Ectodermal cell (in vitro differentiated cells): ENCODE results near the gene ADGRB3. TPM values are rescaled to one million over a fixed set of nuclear protein-coding genes. Genes with fewer than 3 reads are reported as not detected.

Source experiments
- H3K27ac ChIP-seq: 2 replicates; pipeline ENCODE4 v1.7.0; 2013; ENCODE audit warnings: mild to moderate bottlenecking, low read depth, low read length; ENCODE audit not compliant: insufficient read depth, poor library complexity, severe bottlenecking
- H3K27me3 ChIP-seq: 2 replicates; pipeline ENCODE4 v1.7.0; 2013; ENCODE audit warnings: mild to moderate bottlenecking, low read length; ENCODE audit not compliant: insufficient read depth, control insufficient read depth, poor library complexity, severe bottlenecking
- H3K36me3 ChIP-seq: one replicate; pipeline ENCODE4 v1.7.0; 2013; ENCODE audit warnings: low read length; ENCODE audit not compliant: control insufficient read depth, insufficient read depth
- H3K4me1 ChIP-seq: one replicate; pipeline ENCODE4 v1.7.0; 2013; ENCODE audit warnings: low read length; ENCODE audit not compliant: control insufficient read depth, insufficient read depth
- H3K4me3 ChIP-seq: 2 replicates; pipeline ENCODE4 v1.7.0; 2013; ENCODE audit warnings: low read depth, low read length, control low read depth; ENCODE audit not compliant: insufficient read depth
- H3K9me3 ChIP-seq: 2 replicates; pipeline ENCODE4 v1.7.0; 2013; ENCODE audit warnings: mild to moderate bottlenecking, low read length, moderate library complexity; ENCODE audit not compliant: control insufficient read depth
- WGBS, 2 experiments: methylation state at CpG; one replicate each; pipeline ENCODE4 v1.1.7; 2013; ENCODE audit warnings: missing lambda C conversion rate in 2 of 2; 5-methylcytosine and 5-hydroxymethylcytosine counted together
- polyA plus RNA-seq, 4 experiments: library from polyadenylated mRNA; stranded (reverse); fragments of 50-300 nt; gene quantifications; one replicate each; pipeline ENCODE4 v1.2.3, GENCODE V29; 2013

Gene ADGRB3
- 0.65 TPM for polyA plus RNA-seq (2013, experiment 1 of 4)
- 0.66 TPM for polyA plus RNA-seq (2013, experiment 2 of 4)
- polyA plus RNA-seq (2013, experiment 3 of 4), result 0.85 TPM
- polyA plus RNA-seq (2013, experiment 4 of 4), result 0.85 TPM

DNA sequence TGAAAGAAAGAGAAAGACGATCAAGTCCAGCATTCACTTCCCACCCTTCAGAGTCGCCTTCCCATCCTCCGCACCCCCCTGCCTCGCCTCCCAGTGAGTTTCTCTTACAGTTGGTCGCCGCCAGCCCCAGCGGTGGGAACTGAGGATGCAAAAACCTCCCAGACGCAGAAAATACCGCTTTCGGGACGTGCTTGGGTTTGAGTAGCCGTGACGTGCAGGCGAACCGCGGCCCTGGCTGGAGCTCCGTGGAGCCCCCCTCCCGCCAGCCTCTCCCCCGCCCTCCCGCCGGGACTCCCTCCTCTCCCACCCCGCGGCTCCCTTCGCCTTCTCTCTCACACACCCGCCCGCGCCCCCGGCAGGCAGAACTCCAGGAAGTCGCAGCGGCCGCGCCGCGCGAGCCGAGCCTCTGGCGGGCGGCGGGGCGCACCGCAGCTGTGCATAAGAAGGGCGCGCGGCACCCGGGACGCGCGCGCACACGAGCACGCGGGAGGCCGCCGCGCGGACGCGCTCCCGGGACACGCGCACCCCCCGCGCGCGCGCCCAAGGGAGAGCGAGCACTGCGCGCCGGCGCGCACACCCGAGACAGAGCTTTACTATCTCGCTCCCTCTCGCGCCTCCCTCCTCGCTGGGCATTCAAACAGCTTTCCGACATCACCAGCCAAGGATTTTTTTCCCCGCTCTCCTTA is at the start of gene ADGRB3:
TSS of gene ADGRB3 (plus strand) at position 557 of the 686 bp plus-strand sequence. CDS start 3,394 bp downstream, outside the sequence.
- Histone ChIP-seq H3K36me3 (no peaks in the 10 kb centered on the region), H3K9me3 (no peaks in the 10 kb centered on the region), H3K27ac (no peak within 1 kb of the TSS), H3K4me1 (peaks cover 10% of the 10 kb centered on the region), H3K4me3 (peak within 1 kb of the TSS; percentile 66), H3K27me3 (peaks cover 77% of the 10 kb centered on the region)
- 0% methylated on average over 77 of the region's 79 CpGs for WGBS, 2 experiments

DNA sequence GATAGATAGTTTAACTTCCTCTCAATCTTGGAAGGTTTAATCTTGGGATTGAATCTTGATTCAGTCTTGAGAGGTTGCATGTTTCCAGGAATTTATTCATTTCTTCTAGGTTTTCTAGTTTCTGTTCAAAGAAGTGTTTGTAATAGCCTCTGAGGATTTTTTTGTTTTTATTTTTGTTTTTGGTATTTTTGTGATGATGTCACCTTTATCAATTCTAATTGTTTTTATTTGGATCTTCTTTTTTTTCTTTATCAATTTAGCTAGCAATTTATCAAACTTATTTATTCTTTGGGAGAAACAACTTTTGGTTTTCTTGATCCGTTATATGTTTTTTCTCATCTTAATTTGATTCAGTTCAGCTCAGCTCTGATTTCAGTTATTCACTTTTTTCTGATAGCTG is 41.5 kb upstream of the ADGRB3 start:
- Histone ChIP-seq H3K4me3 (no peak overlapping the region), H3K27me3 (no peaks in the 10 kb centered on the region), H3K27ac (no peak overlapping the region), H3K9me3 (no peaks in the 10 kb centered on the region), H3K4me1 (no peaks in the 10 kb centered on the region), H3K36me3 (no peaks in the 10 kb centered on the region)
- WGBS, 2 experiments, result 100% methylated on average over 1 of the region's 1 CpG; no CpG with 5 or more reads in 1 of the 2 experiments

DNA sequence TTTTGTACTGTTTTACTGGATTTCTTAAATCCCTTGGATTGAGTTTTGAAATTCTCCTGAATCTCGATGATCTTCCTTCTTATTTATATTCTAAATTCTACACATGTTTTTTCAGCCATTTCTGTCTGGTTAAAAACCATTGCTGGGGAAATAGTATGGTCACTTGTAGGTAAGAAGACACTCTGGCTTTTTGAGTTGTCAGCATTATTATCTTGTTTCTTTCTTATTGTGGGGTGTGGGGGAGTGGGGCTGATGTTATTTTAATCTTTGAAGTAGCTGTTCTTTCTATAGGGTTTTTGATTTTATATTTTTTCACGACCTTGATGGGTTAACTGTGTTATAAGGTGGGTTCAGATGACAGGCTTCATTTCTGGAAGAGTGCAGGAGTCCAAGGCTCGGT is 37.4 kb upstream of the ADGRB3 start:
- Histone ChIP-seq H3K27me3 (no peaks in the 10 kb centered on the region), H3K4me3 (no peak overlapping the region), H3K4me1 (no peaks in the 10 kb centered on the region), H3K27ac (no peak overlapping the region), H3K9me3 (no peaks in the 10 kb centered on the region), H3K36me3 (no peaks in the 10 kb centered on the region)
- WGBS, 2 experiments, result 91 to 92% methylated on average over 2 to 3 of the region's 3 CpGs

DNA sequence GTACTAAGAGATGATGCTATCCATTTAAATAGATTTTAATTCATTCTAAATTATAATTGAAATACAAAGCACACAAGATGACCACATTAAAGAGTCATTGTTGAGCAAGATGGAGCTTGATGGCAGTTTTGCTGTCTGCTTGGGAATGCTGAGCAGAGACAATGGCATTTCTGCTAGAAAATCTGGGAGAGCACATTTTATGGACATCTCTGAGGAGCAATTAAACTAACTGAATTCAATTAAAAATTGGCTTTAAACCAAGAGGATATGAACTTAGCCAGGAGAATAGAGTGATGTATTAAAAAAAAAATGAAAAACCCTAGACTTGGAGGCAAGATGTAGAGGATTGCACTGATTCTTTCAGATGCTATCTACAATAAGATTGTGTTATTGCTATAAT is 19.1 kb upstream of the ADGRB3 start:
- Histone ChIP-seq H3K27me3 (no peaks in the 10 kb centered on the region), H3K4me3 (no peak overlapping the region), H3K36me3 (no peaks in the 10 kb centered on the region), H3K4me1 (no peaks in the 10 kb centered on the region), H3K27ac (no peak overlapping the region), H3K9me3 (no peaks in the 10 kb centered on the region)

DNA sequence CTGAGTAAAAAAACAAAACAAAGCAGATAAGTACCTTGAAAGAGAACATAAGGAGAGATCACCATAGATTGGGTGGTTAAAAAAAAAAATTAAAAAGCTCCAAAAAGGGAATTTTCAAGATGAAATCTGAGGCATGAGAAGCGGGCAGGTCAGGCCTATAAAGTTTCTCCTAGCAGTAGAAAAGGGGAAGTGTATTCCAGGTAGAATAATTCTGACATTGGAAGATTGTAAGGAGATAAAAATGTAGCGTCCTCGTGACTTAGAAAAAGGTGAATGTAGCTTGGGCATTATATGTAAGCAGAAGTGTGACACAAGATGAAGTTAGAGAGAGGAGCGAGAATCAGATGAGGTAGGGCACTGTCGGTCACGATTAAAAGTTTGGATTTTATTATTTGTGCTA is 9.1 kb upstream of the ADGRB3 start:
- Histone ChIP-seq H3K4me1 (no peaks in the 10 kb centered on the region), H3K27ac (no peak overlapping the region), H3K9me3 (no peaks in the 10 kb centered on the region), H3K27me3 (no peaks in the 10 kb centered on the region), H3K4me3 (no peak overlapping the region), H3K36me3 (no peaks in the 10 kb centered on the region)
- 95 to 96% methylated on average over 6 of the region's 6 CpGs for WGBS, 2 experiments

DNA sequence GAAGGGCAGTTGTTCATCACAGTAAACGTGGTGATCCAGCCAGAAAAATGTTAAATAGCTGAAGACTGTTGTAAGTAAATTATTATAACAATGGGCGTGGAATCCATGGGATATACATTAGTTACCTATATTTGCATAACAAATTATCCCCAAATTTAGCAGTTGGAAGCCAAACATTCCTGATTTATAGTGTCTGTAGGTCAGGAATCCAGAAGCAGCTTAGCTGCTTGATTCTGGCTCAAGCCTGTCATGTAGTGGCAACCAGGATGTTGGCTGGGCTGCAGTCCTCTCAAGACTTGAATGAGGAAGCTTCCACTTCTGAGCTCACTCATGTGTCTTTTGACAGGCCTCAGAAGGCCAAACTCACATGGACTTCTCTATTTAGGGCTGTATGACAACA is 6.9 kb upstream of the ADGRB3 start:
- 53 to 77% methylated on average over 1 to 2 of the region's 2 CpGs for WGBS, 2 experiments
- H3K27me3 ChIP-seq, result peaks cover 14% of the 10 kb centered on the region
- no peaks in the 10 kb centered on the region for H3K36me3 ChIP-seq
- no peaks in the 10 kb centered on the region for H3K9me3 ChIP-seq
- H3K4me1 ChIP-seq, result no peaks in the 10 kb centered on the region
- no peak overlapping the region for H3K4me3 ChIP-seq
- H3K27ac ChIP-seq, result no peak overlapping the region

DNA sequence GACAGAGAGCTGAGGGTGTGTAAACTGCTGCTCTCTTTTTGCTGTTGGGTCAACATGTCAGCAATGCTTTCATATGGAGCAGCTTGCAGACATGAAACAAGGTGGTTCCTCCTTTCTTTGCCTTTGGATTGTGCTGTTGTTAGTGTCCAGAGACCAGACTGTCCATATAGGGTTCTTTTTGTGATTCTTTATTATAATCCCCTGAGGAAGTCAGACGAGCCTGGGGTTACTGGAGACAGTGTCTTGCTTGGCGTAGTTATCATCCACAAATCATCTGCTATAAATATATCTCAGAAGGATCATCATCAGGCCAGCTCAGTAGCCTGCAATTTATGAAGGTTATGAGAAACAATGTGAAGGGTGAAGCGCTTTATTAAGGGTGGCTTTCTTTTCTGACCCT is 2.3 kb upstream of the ADGRB3 start:
- Histone ChIP-seq H3K27me3 (peaks cover 57% of the 10 kb centered on the region), H3K4me3 (no peak overlapping the region), H3K9me3 (no peaks in the 10 kb centered on the region), H3K27ac (no peak overlapping the region), H3K4me1 (peaks cover 8% of the 10 kb centered on the region), H3K36me3 (no peaks in the 10 kb centered on the region)
- WGBS, 2 experiments, result 89 to 92% methylated on average over 1 to 3 of the region's 3 CpGs

DNA sequence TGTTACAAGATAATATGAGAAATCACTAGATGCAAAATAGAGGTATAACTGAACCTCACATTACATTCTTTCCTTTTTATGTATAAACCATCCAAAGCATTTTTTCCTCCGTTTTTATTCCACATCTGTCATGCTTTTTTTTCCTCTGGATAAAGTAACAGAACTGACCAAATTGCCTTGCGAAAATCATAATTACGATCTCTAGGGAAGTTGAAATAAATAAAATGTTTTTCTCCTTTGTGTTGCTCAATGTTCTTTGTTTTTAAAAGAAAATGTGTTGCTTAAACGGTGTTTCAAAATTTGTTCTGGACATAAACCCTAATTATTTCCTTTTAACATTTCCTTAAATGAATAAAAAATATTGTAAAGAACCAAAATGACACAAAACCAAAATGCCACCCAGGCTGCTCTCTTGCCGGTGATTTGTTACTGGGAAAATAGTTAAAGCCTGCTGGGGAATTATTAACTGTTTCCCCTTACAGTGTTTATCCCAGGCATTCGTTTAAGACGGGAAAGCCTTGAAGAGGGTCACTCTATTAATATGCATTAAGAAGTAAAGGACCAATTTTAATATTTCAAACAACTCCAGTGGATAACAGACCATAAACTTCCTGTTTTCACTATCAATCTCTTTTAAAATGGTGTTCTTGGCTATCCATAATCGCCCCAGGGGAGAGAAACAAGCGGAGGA is 1.7 kb upstream of the ADGRB3 start:
- Histone ChIP-seq H3K4me3 (no peak overlapping the region), H3K9me3 (no peaks in the 10 kb centered on the region), H3K27me3 (peaks cover 63% of the 10 kb centered on the region), H3K36me3 (no peaks in the 10 kb centered on the region), H3K27ac (no peak overlapping the region), H3K4me1 (peaks cover 8% of the 10 kb centered on the region)
- 43 to 52% methylated on average over 6 to 8 of the region's 9 CpGs for WGBS, 2 experiments

DNA sequence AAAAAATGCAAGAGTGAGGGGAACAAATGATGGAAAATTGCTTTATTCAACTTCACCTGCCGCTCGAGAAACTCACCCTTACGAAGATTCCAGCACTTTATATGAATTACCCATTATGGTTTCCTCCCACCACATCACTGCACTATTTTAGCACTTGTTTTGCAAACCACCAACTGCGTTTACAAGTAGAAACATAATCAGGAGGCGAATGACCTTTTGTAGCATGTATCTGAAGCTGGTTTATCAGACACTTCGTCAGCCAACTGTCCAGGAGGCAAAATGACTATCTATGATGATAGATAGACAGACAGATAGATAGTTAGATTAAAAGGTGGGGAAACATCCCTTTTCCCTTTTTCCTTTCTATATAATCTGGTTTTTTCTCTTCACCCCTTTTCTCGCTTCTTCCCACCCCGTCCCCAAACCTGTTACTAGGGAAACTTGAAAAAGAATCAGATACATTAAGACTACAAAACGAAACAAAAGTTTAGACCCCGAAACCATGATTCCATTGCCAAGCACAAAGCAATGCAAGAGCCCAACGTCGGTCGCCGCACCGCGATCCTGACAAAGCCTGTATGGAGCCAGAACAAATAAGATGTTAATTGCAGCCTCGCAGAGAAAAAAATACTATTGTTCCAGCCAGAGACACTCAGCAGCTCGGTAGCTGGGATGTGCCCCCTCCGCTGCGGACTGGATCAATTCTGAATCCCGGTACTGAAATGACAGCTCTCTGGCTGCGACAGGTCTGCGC is 933 bp upstream of the ADGRB3 start:
- Histone ChIP-seq H3K4me3 (peak overlapping the region; percentile 66), H3K27me3 (peaks cover 70% of the 10 kb centered on the region), H3K4me1 (peaks cover 8% of the 10 kb centered on the region), H3K27ac (no peak overlapping the region), H3K36me3 (no peaks in the 10 kb centered on the region), H3K9me3 (no peaks in the 10 kb centered on the region)
- WGBS, 2 experiments, result 3 to 4% methylated on average over 23 of the region's 23 CpGs

DNA sequence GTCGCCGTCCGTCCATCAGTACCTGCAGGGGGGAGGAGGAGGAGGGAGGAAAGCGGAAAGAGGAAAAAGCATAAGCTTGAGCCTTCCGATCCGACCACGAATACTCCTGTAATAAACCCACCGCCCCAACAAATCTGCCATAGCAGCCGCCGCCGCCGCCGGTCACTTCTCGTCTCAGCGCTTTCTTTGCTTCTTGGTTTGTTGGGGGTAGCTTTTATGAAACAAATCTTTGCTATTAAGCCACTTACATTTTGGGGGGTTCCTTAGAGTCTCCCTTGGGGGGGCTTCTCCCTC is 277 bp downstream of the ADGRB3 start:
- H3K27me3 ChIP-seq, result peaks cover 82% of the 10 kb centered on the region
- WGBS, 2 experiments, result 0% methylated on average over 12 of the region's 15 CpGs; no CpG with 5 or more reads in 1 of the 2 experiments

More for the DNA sequence above, 277 bp downstream of the ADGRB3 start:
- H3K4me3 ChIP-seq, result peak overlapping the region; percentile 66
- no peaks in the 10 kb centered on the region for H3K36me3 ChIP-seq
- H3K9me3 ChIP-seq, result no peaks in the 10 kb centered on the region
- no peak overlapping the region for H3K27ac ChIP-seq
- peaks cover 15% of the 10 kb centered on the region for H3K4me1 ChIP-seq
